Gastroesophageal sphincter (tissue), 3 donors: ENCODE measurements around the gene ETNPPL.

Source experiments
- POLR2A ChIP-seq, 2 donors: fragments of 450-650 bp; IDR thresholded peaks; one replicate each; pipeline ENCODE4 v1.6.1; 2017; ENCODE audit warnings: antibody characterized with exemption in 2 of 2, mild to moderate bottlenecking in 2 of 2, moderate library complexity in 1 of 2
- POLR2AphosphoS5 ChIP-seq: sonication (generic); formaldehyde crosslinking; IDR thresholded peaks from one replicate; pipeline ENCODE4 v1.6.1; 2017; ENCODE audit warnings: antibody characterized with exemption
- TF ChIP-seq, protein P1 (sequence below), 4 experiments: fragments of 200-600 bp in 2 of 4; fragments of 450-650 bp in 2 of 4; sonication (generic) in 1 of 4; IDR thresholded peaks; one replicate each; pipeline ENCODE4 v1.5.1; 2017 to 2019; ENCODE audit warnings: antibody characterized with exemption in 4 of 4, mild to moderate bottlenecking in 2 of 4, moderate library complexity in 2 of 4

- TF ChIP-seq, protein P1, sequence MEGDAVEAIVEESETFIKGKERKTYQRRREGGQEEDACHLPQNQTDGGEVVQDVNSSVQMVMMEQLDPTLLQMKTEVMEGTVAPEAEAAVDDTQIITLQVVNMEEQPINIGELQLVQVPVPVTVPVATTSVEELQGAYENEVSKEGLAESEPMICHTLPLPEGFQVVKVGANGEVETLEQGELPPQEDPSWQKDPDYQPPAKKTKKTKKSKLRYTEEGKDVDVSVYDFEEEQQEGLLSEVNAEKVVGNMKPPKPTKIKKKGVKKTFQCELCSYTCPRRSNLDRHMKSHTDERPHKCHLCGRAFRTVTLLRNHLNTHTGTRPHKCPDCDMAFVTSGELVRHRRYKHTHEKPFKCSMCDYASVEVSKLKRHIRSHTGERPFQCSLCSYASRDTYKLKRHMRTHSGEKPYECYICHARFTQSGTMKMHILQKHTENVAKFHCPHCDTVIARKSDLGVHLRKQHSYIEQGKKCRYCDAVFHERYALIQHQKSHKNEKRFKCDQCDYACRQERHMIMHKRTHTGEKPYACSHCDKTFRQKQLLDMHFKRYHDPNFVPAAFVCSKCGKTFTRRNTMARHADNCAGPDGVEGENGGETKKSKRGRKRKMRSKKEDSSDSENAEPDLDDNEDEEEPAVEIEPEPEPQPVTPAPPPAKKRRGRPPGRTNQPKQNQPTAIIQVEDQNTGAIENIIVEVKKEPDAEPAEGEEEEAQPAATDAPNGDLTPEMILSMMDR (IDR thresholded peaks at IDR 0.05) = no peak
- TF ChIP-seq POLR2AphosphoS5 (no peak), POLR2A (IDR thresholded peaks at IDR 0.05) (no peak)
These were observed 56.6 kb downstream of the ETNPPL start for GRCh38 chr4:108706289-108706688.
